Stimulated activated effector memory CD8-positive, alpha-beta T cell treated with anti-CD3 and anti-CD28 coated beads, Interleukin-12 subunit alpha, Interleukin-12 subunit beta, amount 100 ng/mL, for 72 hours (primary cell): ENCODE measurements around the gene SHB.

ENCODE experiments used
- ATAC-seq: fragments of 150-1000 bp; cut with Tn5 transposase; 2 replicates; pipeline ENCODE4 v1.10.0; 2021
- DNase-seq, 2 donors: peaks; one replicate each; pipeline ENCODE4 v3.0.0; 2021 to 2022; ENCODE audit warnings: low spot score in 2 of 2
- H3K27ac Mint-ChIP-seq: one replicate; pipeline ENCODE4 v1.8.0; 2022; ENCODE audit warnings: mild to moderate bottlenecking, mixed read lengths
- H3K36me3 Mint-ChIP-seq: one replicate; pipeline ENCODE4 v1.8.0; 2022; ENCODE audit warnings: mild to moderate bottlenecking, mixed read lengths
- H3K4me1 Mint-ChIP-seq: one replicate; pipeline ENCODE4 v1.8.0; 2022; ENCODE audit warnings: mixed read lengths
- H3K4me3 Mint-ChIP-seq: one replicate; pipeline ENCODE4 v1.8.0; 2022; ENCODE audit warnings: mild to moderate bottlenecking, mixed read lengths
- H3K9me3 Mint-ChIP-seq: one replicate; pipeline ENCODE4 v1.8.0; 2022; ENCODE audit warnings: mixed read lengths

SHB gene

DNA sequence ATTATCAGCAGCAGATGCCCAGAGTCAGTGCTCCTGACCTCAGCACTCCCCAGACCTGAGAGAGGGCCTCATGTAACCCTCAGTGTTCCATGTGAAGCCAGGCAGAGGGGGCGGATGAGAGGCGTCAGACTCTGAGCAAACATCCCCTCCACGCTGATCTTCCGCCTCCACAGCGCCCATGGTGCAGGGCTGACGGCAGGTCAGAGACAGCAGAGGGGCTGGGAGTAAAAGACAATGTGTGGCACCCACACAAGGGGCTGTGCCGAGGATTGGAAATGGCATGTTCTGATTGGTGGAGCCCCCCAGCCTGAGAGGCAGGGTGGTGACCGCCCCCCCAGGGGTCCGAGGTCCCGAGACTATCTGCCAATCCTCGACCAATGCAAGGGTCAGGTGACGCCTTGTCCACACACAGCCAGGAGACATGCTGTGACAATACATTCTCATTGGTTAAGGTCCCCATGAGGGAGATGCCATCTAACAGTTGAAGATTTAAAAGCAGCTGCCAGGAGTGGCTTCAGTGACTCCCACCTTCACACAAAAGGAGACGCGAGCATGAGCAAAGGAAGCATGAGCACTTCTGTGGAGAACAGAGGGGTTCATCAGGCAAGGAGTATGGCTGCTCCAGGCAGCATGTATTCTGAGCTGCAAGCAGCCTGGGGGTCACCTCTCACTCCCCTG, 145.8 kb downstream of the SHB start:
- no peak overlapping the region for H3K27ac Mint-ChIP-seq
- no peaks in the 10 kb centered on the region for H3K36me3 Mint-ChIP-seq
- H3K9me3 Mint-ChIP-seq, result no peaks in the 10 kb centered on the region
- H3K4me3 Mint-ChIP-seq, result no peak overlapping the region
- peaks cover 4% of the 10 kb centered on the region for H3K4me1 Mint-ChIP-seq
- DNase-seq (no peak), ATAC-seq (no peak)

DNA sequence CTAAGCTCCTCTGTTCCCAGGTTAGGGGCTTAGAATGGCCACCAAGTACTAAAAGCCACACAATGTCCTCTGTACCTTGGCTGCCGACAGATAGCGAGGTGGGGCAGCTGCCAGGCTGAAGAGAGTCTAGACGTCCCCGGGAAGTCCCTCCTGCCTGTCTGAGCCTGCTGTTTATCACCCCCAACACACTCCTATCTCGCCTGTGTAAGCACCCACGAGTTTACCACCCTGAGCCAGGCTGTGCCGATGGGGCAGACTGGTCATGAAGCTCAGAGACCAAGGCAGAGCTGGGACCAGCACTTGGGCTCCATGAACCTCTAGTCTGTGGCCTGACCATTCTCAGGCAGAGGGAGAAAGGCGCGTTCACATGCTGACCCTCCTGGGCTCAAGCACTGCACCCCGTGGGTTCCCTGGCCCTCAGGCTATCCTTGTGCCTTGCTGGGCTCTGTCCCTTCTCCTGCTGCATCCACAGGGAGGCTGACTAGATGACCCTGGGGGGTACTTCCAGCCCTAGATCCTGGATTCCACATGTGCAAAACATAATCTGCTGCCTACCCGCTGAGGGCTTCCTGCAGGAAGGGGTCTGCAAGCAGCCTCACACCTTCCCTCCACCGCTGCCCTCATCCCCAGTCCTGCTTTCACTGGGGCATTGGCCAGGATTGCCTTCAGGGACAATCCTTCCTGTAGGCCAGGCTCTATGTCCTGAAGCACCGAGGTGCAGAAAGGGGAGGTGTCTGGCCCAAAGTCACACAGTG, 146.5 kb downstream of the SHB start:
- DNase-seq (no peak), ATAC-seq (no peak)
- Mint-ChIP-seq H3K36me3 (no peaks in the 10 kb centered on the region), H3K27ac (no peak overlapping the region), H3K4me1 (peaks cover 4% of the 10 kb centered on the region), H3K9me3 (no peaks in the 10 kb centered on the region), H3K4me3 (no peak overlapping the region)

DNA sequence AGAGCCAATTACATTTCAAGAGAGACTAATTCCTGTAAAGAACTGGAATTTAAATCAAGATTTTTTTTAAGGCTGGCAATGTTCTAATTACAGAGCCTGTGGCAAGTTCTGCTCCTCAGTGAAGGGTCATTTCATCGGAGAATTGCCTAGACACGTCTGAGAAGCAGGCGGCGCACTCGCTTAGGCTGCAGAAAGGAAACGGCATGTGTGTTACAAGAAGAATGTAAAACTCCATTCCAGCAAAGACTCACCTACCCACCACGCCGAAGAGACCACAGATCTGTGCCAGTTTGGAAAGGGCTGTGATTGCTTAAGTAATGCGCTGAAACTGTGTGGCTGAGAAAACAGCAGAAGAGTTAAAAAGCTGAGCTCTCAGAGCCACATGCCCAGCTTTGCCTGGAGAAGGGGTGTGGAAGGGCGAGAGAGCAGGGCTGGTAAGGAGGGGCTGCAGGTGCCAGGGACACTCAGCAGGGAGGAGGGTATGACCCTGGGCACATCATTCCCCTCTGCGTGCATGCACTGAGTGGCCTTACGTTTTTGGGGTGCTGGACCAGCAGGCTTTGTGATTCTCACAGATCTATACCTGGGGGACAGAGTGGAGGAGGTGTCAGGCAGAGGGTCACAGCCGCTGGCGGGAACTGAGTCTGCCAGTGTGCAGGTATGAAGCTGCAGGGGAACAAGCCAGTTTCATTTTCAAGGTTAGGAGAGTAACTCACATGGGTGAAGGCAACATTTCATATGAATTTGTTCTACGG, 147.3 kb downstream of the SHB start:
- no peak for ATAC-seq
- Mint-ChIP-seq H3K9me3 (no peaks in the 10 kb centered on the region), H3K4me3 (no peak overlapping the region), H3K4me1 (peaks cover 4% of the 10 kb centered on the region), H3K27ac (no peak overlapping the region), H3K36me3 (no peaks in the 10 kb centered on the region)
- no peak for DNase-seq

DNA sequence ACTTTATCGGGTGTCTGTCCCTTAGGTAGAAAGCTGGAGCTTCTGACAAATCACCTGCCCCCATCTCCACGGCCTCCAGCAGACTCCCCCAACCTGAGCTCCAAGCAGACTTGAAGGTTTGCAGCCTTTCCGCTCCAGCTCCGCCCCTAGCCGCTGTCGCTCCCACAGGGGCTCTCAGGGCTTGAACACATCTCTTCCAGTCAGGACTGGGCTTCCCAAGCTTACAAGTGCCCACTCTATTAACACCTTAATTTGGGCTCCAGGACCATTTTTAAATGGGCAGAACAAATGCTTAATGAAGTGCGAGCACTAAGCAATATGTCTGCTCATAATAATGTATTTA, 147.9 kb downstream of the SHB start:
- Mint-ChIP-seq H3K4me1 (peaks cover 4% of the 10 kb centered on the region), H3K9me3 (no peaks in the 10 kb centered on the region), H3K36me3 (no peaks in the 10 kb centered on the region), H3K27ac (no peak overlapping the region), H3K4me3 (no peak overlapping the region)
- DNase-seq (no peak), ATAC-seq (no peak)

- Mint-ChIP-seq H3K4me3 (no peak overlapping the region), H3K4me1 (peaks cover 4% of the 10 kb centered on the region), H3K27ac (no peak overlapping the region), H3K36me3 (no peaks in the 10 kb centered on the region), H3K9me3 (no peaks in the 10 kb centered on the region)
- ATAC-seq (no peak), DNase-seq (no peak)
Observed at GRCh38 chr9:37920471-37921167, 148.4 kb downstream of the SHB start.

- no peak overlapping the region for H3K4me3 Mint-ChIP-seq
- ATAC-seq (no peak), DNase-seq (no peak)
- H3K27ac Mint-ChIP-seq, result no peak overlapping the region
- H3K36me3 Mint-ChIP-seq, result no peaks in the 10 kb centered on the region
- no peaks in the 10 kb centered on the region for H3K9me3 Mint-ChIP-seq
- peaks cover 4% of the 10 kb centered on the region for H3K4me1 Mint-ChIP-seq
Observed at GRCh38 chr9:37919956-37920335, 149.1 kb downstream of the SHB start.

GRCh38 chr9:37919246-37919955, 149.6 kb downstream of the SHB start:
- DNase-seq, result no peak
- H3K27ac Mint-ChIP-seq, result no peak overlapping the region
- no peak for ATAC-seq
- H3K4me1 Mint-ChIP-seq, result peaks cover 4% of the 10 kb centered on the region
- H3K9me3 Mint-ChIP-seq, result no peaks in the 10 kb centered on the region
- H3K4me3 Mint-ChIP-seq, result no peak overlapping the region
- H3K36me3 Mint-ChIP-seq, result no peaks in the 10 kb centered on the region

GRCh38 chr9:37918665-37919170, 150.3 kb downstream of the SHB start:
- Mint-ChIP-seq H3K36me3 (no peaks in the 10 kb centered on the region), H3K9me3 (no peaks in the 10 kb centered on the region), H3K4me3 (no peak overlapping the region), H3K27ac (no peak overlapping the region), H3K4me1 (peaks cover 4% of the 10 kb centered on the region)
- no peak for ATAC-seq
- DNase-seq, result no peak

- Mint-ChIP-seq H3K4me3 (no peak overlapping the region), H3K36me3 (no peaks in the 10 kb centered on the region), H3K27ac (peak overlapping the region; percentile 15), H3K9me3 (no peaks in the 10 kb centered on the region), H3K4me1 (peaks cover 4% of the 10 kb centered on the region)
- ATAC-seq, result no peak
- no peak for DNase-seq
Observed at GRCh38 chr9:37917801-37918664, 151.0 kb downstream of the SHB start.

- DNase-seq, result no peak
- no peaks in the 10 kb centered on the region for H3K9me3 Mint-ChIP-seq
- no peak overlapping the region for H3K4me3 Mint-ChIP-seq
- no peak overlapping the region for H3K27ac Mint-ChIP-seq
- peaks cover 4% of the 10 kb centered on the region for H3K4me1 Mint-ChIP-seq
- ATAC-seq, result no peak
- H3K36me3 Mint-ChIP-seq, result no peaks in the 10 kb centered on the region
Observed at GRCh38 chr9:37917313-37917731, 151.7 kb downstream of the SHB start.

- Mint-ChIP-seq H3K27ac (no peak overlapping the region), H3K36me3 (no peaks in the 10 kb centered on the region), H3K4me1 (peaks cover 4% of the 10 kb centered on the region), H3K9me3 (no peaks in the 10 kb centered on the region), H3K4me3 (no peak overlapping the region)
- ATAC-seq (no peak), DNase-seq (no peak)
Observed at GRCh38 chr9:37916471-37917312, 152.3 kb downstream of the SHB start.

DNA sequence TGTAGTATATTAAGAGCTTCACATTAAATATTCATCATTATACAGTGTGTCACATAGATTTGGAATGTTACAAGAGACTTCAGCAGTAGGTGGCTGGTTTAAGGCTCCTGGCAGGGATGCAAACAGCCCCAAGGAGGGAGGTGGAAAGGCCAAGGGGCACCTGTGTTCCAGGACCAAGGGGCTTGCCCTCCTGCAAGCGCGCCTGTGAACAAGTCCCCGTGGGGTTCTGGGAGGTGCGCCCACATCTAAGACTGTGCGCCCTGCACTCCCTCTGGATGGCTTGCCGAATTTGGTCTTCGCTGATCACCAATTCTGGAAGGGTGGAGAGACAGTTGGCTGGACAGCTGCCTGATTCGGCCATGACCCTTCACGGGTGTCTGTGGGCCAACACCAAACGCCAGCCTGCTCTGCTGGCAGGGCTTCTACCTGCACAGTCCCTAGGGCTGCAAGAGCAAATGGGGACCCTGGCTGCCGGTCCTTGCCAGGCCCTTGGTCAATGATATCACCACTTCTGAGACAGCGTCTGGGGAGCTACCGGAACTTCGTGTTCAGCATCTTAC, 153.0 kb downstream of the SHB start:
- no peaks in the 10 kb centered on the region for H3K9me3 Mint-ChIP-seq
- no peak for ATAC-seq

DNA sequence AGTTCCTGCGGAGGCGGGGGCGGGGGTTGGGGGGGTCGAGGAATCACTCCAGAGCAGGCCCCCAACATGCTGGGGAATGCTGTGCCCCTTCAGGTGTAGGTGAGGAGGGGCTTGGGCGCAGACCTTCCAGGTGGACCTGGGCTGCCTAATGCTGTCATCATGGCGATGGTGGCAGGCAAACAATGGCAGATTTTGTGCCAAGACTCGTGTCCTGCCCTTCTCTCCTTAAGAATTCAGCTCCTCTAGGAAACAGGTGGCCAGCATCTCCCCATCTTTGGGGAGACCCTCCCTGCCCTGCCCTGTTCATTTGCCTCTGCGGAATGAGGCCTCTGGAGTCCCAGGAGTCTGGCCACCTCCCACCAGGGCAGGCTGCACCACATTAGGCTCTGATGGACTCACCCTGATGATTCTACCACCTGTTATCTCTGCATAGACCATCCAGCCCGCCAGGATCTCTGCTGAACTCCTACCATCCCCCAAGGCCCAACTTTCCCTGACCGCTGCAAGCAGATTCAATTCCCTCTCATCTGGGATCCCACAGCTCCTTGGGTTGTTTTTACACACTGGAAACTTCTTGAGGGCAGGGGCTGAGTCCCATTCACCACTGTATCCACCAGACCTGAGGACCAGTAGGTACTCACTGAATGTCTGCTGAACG, 154.2 kb downstream of the SHB start:
- Mint-ChIP-seq H3K4me1 (no peaks in the 10 kb centered on the region), H3K4me3 (no peak overlapping the region), H3K9me3 (no peaks in the 10 kb centered on the region), H3K27ac (peak overlapping the region; percentile 14), H3K36me3 (no peaks in the 10 kb centered on the region)
- DNase-seq, result no peak
- no peak for ATAC-seq

More for the DNA sequence above, 153.0 kb downstream of the SHB start:
- peaks cover under 1% of the 10 kb centered on the region for H3K4me1 Mint-ChIP-seq
- peak overlapping the region; percentile 14 for H3K27ac Mint-ChIP-seq
- H3K36me3 Mint-ChIP-seq, result no peaks in the 10 kb centered on the region
- H3K4me3 Mint-ChIP-seq, result no peak overlapping the region
- DNase-seq, result no peak
